CD4-positive, alpha-beta T cell treated with Interferon alpha-2 for 1 hour (primary cell): ENCODE measurements around the gene GALM.
"Not testable (repeated sequence)": the region's sequence is repeated elsewhere in the genome, so short reads cannot be mapped to it uniquely, and the experiment has no call there.

Experiments
- DNase-seq, 2 donors: peaks; one replicate each; pipeline ENCODE4 v3.0.0-alpha.2; 2020 to 2022

Gene GALM

GRCh38 chr2:38743672-38744398, 77.9 kb downstream of the GALM start:
- DNase-seq = no peak

- no peak for DNase-seq
Observed at GRCh38 chr2:38744399-38744780, 78.5 kb downstream of the GALM start.

- DNase-seq = no peak
Observed at GRCh38 chr2:38745267-38745666, 79.4 kb downstream of the GALM start.

GRCh38 chr2:38747007-38747424, 81.1 kb downstream of the GALM start:
- DNase-seq = no peak

- no peak for DNase-seq
Observed at GRCh38 chr2:38747819-38748218, 81.9 kb downstream of the GALM start.

- DNase-seq = no peak
Observed at GRCh38 chr2:38748391-38748790, 82.5 kb downstream of the GALM start.

- DNase-seq = peak in 1 of 2 donors; percentile 44
Observed at GRCh38 chr2:38748943-38749804, 83.3 kb downstream of the GALM start.

- DNase-seq = peak; percentile 41 to 66
Observed at GRCh38 chr2:38750011-38750890, 84.3 kb downstream of the GALM start.

- DNase-seq = peak; percentile 98 to 99
Observed at GRCh38 chr2:38750891-38751595, 85.1 kb downstream of the GALM start, which contains the start of gene SRSF7. Gene SRSF7, minus strand, starts transcription at chr2:38751361. Its CDS starts 105 bp downstream, at chr2:38751256.

- no peak for DNase-seq
Observed at GRCh38 chr2:38751596-38752410, 85.9 kb downstream of the GALM start.

GRCh38 chr2:38754049-38754448, 88.1 kb downstream of the GALM start:
- no peak for DNase-seq

GRCh38 chr2:38754506-38754905, 88.6 kb downstream of the GALM start:
- no peak for DNase-seq

GRCh38 chr2:38755891-38756290, 90.0 kb downstream of the GALM start:
- not testable (repeated sequence) for DNase-seq

GRCh38 chr2:38763228-38763627, 97.3 kb downstream of the GALM start:
- DNase-seq = no peak

GRCh38 chr2:38763728-38764127, 97.8 kb downstream of the GALM start:
- DNase-seq = no peak

GRCh38 chr2:38765149-38765548, 99.2 kb downstream of the GALM start:
- no peak for DNase-seq

GRCh38 chr2:38765551-38765950, 99.6 kb downstream of the GALM start:
- no peak for DNase-seq

- no peak for DNase-seq
Observed at GRCh38 chr2:38771632-38772031, 105.7 kb downstream of the GALM start.

GRCh38 chr2:38775097-38775920, 109.4 kb downstream of the GALM start:
- no peak for DNase-seq

GRCh38 chr2:38775921-38776225, 110.0 kb downstream of the GALM start:
- no peak for DNase-seq

- no peak for DNase-seq
Observed at GRCh38 chr2:38776531-38776930, 110.6 kb downstream of the GALM start.
